KG1 (cell line): ENCODE data around the gene TRIM13.
A peak's percentile ranks its signal among the peaks of the same experiment; 100 is the strongest.

Experiments used
- DNase-seq: peaks from one replicate; lab custom pipeline; 2025; lab: John Stamatoyannopoulos, UW

Gene TRIM13

GRCh38 chr13:49996161-49996915, 504 bp upstream of the TRIM13 start:
- peak; percentile 62 for DNase-seq

- no peak for DNase-seq
Measured at GRCh38 chr13:49997955-49998354, 1.1 kb downstream of the TRIM13 start.

GRCh38 chr13:49998714-49999624, 2.1 kb downstream of the TRIM13 start:
- no peak for DNase-seq

GRCh38 chr13:50001287-50001686, 4.4 kb downstream of the TRIM13 start:
- no peak for DNase-seq

GRCh38 chr13:50006426-50007135, 9.7 kb downstream of the TRIM13 start:
- no peak for DNase-seq

GRCh38 chr13:50011461-50011860, 14.6 kb downstream of the TRIM13 start:
- DNase-seq: no peak

GRCh38 chr13:50012396-50013169, 15.7 kb downstream of the TRIM13 start:
- DNase-seq: no peak

- DNase-seq: no peak
Measured at GRCh38 chr13:50014386-50014785, 17.5 kb downstream of the TRIM13 start.

GRCh38 chr13:50015258-50015657, 18.4 kb downstream of the TRIM13 start, which contains the start of gene KCNRG:
Gene KCNRG (plus strand): TSS chr13:50015444. CDS start chr13:50015494, 50 bp downstream.
- DNase-seq: no peak

- DNase-seq: no peak
Measured at GRCh38 chr13:50015750-50016149, 18.9 kb downstream of the TRIM13 start.

GRCh38 chr13:50016444-50016843, 19.6 kb downstream of the TRIM13 start:
- DNase-seq: no peak

GRCh38 chr13:50017819-50018218, 21.0 kb downstream of the TRIM13 start:
- no peak for DNase-seq

- DNase-seq: no peak
Measured at GRCh38 chr13:50025436-50025835, 28.6 kb downstream of the TRIM13 start.

- DNase-seq: no peak
Measured at GRCh38 chr13:50026788-50027473, 30.1 kb downstream of the TRIM13 start.

- DNase-seq: no peak
Measured at GRCh38 chr13:50030315-50030714, 33.5 kb downstream of the TRIM13 start.

- no peak for DNase-seq
Measured at GRCh38 chr13:50033725-50034124, 36.9 kb downstream of the TRIM13 start.

- DNase-seq: no peak
Measured at GRCh38 chr13:50037788-50038187, 40.9 kb downstream of the TRIM13 start.

GRCh38 chr13:50038266-50038665, 41.4 kb downstream of the TRIM13 start:
- no peak for DNase-seq

- no peak for DNase-seq
Measured at GRCh38 chr13:50052478-50052877, 55.6 kb downstream of the TRIM13 start.

GRCh38 chr13:50053844-50054243, 57.0 kb downstream of the TRIM13 start:
- no peak for DNase-seq

GRCh38 chr13:50055454-50055853, 58.6 kb downstream of the TRIM13 start:
- no peak for DNase-seq
